Measurements from ENCODE around the gene FYB2.

GRCh38 chr1:56827711-56828110 lies 8.5 kb upstream of the FYB2 start:
- no peak for TF ChIP-seq CTCF (IDR thresholded peaks at IDR 0.05)
- TF ChIP-seq EP300 (IDR thresholded peaks at IDR 0.05): no peak
- no peak for TF ChIP-seq POLR2AphosphoS2 (conservative IDR thresholded peaks at IDR 0.05; ENCODE audit: low read length)
- no peak for TF ChIP-seq NPAS2 (CRISPR knock-in tag; IDR thresholded peaks at IDR 0.05; ENCODE audit: borderline replicate concordance)
- TF ChIP-seq MAZ (IDR thresholded peaks at IDR 0.05; ENCODE audit: borderline replicate concordance, low read depth, low read length): no peak
- no peak for TF ChIP-seq POLR2A (IDR thresholded peaks at IDR 0.05; ENCODE audit: low read length)
- TF ChIP-seq FOSB (CRISPR knock-in tag; IDR thresholded peaks at IDR 0.05): no peak

Data from A549 (cell line).